Aorta (tissue), 4 donors: ENCODE results near the gene WNT7B. TPM values are rescaled to one million over a fixed set of nuclear protein-coding genes. Genes with fewer than 3 reads are reported as not detected.

Source experiments
- polyA plus RNA-seq, 2 donors: library from polyadenylated mRNA; stranded (reverse); fragments of 200-250 nt; gene quantifications; one replicate each; pipeline ENCODE4 v1.2.3, GENCODE V29; 2013
- total RNA-seq, 2 donors: library from RNA; stranded (reverse); fragmentation: NEBNext Ultra II Directional; extraction: Animal tissue kit (Norgen Biotek cat#: 25700); gene quantifications; one replicate each; pipeline ENCODE4 v1.2.1, GENCODE V29; 2021
- donor health status: healthy with polysubstance abuse.
- donor health status: Bipolar disorder and iron deficiency.
- donor health status: DM: no; HTN: no; CAD: no.
- donor health status: DM: yes; HTN: yes; CAD: no.

WNT7B gene
- total and polyA plus RNA-seq, 4 donors: not detected

Other genes with a start within 250 kb of the WNT7B start
- 10 to 100 TPM; 29.6 to 32.1 TPM for gene PPARA, start 173.4 kb upstream of the WNT7B start, total RNA-seq
- gene PPARA, start 173.4 kb upstream of the WNT7B start, polyA plus RNA-seq: 1 to 10 TPM; 6.9 to 9.8 TPM